ENCODE results near the gene LLCFC1. TPM values are rescaled to one million over a fixed set of nuclear protein-coding genes. Genes with fewer than 3 reads are reported as not detected.

Gene LLCFC1
- total and polyA plus RNA-seq, 8 donors: 0.21 to 0.77 (median 0.43) TPM; not detected in 1

DNA sequence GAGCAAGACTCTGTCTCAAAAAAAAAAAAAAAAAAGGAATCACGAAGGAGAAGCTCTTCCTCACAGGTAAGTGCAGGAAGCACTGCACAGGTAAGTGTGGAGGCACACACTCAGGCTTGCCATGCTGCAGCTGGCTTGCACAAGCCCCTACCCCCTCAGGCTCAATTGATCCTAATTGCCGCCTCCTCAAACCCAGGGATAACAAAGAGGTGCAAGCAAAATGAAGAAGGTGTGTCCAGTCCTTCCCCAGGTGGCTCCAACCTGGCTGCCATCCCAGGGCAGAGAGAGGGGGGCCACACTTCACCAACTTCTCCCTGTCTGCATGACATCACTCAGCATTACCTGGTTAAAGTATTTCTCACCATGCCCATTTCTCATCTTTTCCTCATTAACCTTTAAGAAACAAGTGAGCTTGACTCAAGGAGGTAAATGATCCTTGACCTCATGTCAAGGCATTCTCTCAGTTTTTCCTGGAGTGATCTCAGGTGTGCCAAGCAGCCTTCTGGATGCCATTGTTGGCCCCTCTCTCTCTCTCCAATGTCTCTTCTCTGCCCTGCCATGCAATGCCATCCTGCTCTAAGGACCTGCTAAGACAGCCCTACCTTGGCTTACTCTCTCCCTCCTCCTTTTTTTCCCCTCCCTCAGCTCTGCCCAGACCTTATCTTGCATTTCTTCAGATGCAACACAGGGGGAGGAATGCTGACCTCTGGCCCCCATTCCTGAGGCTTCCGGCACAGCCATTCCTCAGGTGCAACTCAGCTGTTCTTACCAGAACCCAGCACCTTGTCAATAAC, 40.7 kb upstream of the LLCFC1 start:
- peak overlapping the region in 1 of 2 donors; percentile 1 for H3K27ac ChIP-seq
- ATAC-seq (peak; percentile 87), DNase-seq (peak in 3 of 4 donors; percentile 30 to 68 (median 48))
- no peaks in the 10 kb centered on the region for H3K9me3 ChIP-seq
- intact Hi-C loops (cut with DNase I): no loop called here
- no peaks in the 10 kb centered on the region for H3K4me1 ChIP-seq
- no peak overlapping the region for H3K4me3 ChIP-seq
- H3K36me3 ChIP-seq: no peaks in the 10 kb centered on the region
- TF ChIP-seq, protein P1, sequence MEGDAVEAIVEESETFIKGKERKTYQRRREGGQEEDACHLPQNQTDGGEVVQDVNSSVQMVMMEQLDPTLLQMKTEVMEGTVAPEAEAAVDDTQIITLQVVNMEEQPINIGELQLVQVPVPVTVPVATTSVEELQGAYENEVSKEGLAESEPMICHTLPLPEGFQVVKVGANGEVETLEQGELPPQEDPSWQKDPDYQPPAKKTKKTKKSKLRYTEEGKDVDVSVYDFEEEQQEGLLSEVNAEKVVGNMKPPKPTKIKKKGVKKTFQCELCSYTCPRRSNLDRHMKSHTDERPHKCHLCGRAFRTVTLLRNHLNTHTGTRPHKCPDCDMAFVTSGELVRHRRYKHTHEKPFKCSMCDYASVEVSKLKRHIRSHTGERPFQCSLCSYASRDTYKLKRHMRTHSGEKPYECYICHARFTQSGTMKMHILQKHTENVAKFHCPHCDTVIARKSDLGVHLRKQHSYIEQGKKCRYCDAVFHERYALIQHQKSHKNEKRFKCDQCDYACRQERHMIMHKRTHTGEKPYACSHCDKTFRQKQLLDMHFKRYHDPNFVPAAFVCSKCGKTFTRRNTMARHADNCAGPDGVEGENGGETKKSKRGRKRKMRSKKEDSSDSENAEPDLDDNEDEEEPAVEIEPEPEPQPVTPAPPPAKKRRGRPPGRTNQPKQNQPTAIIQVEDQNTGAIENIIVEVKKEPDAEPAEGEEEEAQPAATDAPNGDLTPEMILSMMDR (IDR thresholded peaks at IDR 0.05): no peak
- H3K27me3 ChIP-seq: no peaks in the 10 kb centered on the region

DNA sequence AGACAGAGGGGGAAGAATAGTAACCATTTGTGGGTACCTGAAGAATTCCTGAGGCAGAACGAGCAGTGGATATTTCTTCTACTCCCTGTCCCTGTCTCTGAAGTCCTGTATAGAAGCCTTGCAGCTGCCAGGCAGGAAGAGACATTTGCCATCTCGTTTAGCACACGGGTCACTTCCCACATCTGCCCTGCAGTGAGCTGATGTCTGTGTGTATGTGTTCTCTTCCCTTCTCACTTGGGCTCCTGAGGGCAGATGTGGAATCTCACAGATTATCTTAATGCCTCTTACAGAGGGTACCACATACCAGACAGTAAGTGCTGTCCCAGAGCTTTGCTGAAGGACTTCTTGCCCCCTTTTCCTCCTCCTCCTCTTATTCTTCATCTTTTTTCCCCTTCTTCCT, 39.6 kb upstream of the LLCFC1 start:
- H3K4me1 ChIP-seq: no peaks in the 10 kb centered on the region
- TF ChIP-seq, protein P1 (IDR thresholded peaks at IDR 0.05): no peak
- H3K9me3 ChIP-seq: peaks cover 0 to 10% of the 10 kb centered on the region in 2 donors
- ATAC-seq: no peak
- no peaks in the 10 kb centered on the region for H3K36me3 ChIP-seq
- H3K27me3 ChIP-seq: no peaks in the 10 kb centered on the region
- no peak for DNase-seq
- H3K27ac ChIP-seq: no peak overlapping the region
- intact Hi-C loops (cut with DNase I): no loop called here
- no peak overlapping the region for H3K4me3 ChIP-seq

DNA sequence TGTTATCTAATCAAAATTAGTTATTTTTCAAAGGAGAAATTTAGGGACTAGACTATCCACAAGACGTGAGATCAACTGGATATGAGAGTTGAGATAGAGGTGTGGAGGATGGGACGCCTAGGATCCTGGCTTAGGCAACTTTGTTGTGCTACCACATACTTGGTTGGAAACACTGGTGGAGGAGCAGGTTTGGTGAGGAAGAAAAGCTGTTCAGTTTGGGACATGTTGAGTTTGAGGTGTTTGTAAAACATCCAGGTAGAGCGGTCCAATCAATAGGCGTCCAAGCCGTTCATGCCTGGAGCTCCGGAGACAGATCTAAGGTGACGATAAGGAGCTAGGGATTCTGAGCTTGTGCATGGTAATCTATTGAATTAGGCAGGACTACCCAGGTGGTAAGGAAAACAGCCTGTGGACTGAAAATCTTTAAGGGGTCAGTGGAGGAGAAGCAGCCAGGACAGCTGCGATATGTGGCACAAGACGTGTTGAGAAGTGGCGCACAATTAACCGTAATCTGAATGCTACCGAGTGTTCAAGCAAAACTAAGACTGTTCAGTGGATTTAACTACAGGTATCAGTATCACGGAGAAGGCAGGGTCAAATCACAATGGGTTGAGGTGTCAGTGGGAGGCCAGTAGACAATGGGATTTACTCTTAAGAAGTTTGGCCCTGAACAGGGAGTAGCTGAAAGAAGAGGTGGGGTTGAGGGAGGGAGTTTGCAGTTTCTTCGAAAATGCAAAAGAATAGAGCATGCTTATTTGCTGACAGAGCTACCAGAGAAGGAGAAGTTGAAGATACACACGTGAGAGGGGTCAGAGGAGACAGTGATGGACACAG, 37.6 kb upstream of the LLCFC1 start:
- ATAC-seq (no peak), DNase-seq (no peak)
- Histone ChIP-seq H3K27me3 (no peaks in the 10 kb centered on the region), H3K9me3 (peaks cover 0 to 13% of the 10 kb centered on the region in 2 donors), H3K36me3 (no peaks in the 10 kb centered on the region), H3K27ac (no peak overlapping the region), H3K4me1 (no peaks in the 10 kb centered on the region), H3K4me3 (no peak overlapping the region)
- TF ChIP-seq, protein P1 (IDR thresholded peaks at IDR 0.05): no peak
- intact Hi-C loops (cut with DNase I): no loop called here

DNA sequence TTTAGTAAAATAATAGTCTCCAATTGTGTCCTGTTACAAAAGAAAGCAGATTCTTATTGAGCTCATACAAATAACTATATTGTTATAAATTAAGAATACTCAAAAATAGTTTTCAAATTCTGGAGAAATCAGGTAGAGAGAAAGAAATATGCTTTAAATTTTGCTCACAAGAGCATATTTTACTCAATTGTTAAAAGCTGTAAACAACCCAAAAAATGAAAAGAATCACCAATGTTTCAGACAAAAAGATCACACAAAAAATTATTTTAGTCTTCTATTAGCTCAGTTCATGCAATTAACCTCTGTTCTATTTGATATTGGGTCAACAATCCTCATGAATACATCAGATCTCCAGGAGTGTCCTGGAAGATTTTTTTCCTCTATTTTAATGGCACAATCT, 35.2 kb upstream of the LLCFC1 start:
- intact Hi-C loops (cut with DNase I): no loop called here
- no peaks in the 10 kb centered on the region for H3K36me3 ChIP-seq
- no peak for ATAC-seq

More for the DNA sequence above, 35.2 kb upstream of the LLCFC1 start:
- no peak for DNase-seq
- H3K27me3 ChIP-seq: no peaks in the 10 kb centered on the region
- H3K4me3 ChIP-seq: no peak overlapping the region
- no peak overlapping the region for H3K27ac ChIP-seq
- TF ChIP-seq, protein P1 (IDR thresholded peaks at IDR 0.05): no peak
- peaks cover 0 to 4% of the 10 kb centered on the region in 2 donors for H3K4me1 ChIP-seq
- peaks cover 0 to 13% of the 10 kb centered on the region in 2 donors for H3K9me3 ChIP-seq

All from left lung (tissue), 10 donors.